Osteocyte (in vitro differentiated cells): ENCODE data around the gene SEMA3D. TPM values are rescaled to one million over a fixed set of nuclear protein-coding genes. Genes with fewer than 3 reads are reported as not detected.

ENCODE experiments used
- DNase-seq: peaks from one replicate; pipeline ENCODE4 v3.0.0; 2021; ENCODE audit warnings: mixed read lengths; ENCODE audit not compliant: unreplicated experiment; ENCODE audit errors: extremely low spot score
- H3K27ac Mint-ChIP-seq: one replicate; pipeline ENCODE4 v1.8.0; 2021; ENCODE audit warnings: mild to moderate bottlenecking, mixed read lengths; ENCODE audit not compliant: unreplicated experiment
- H3K27me3 Mint-ChIP-seq: one replicate; pipeline ENCODE4 v1.8.0; 2021; ENCODE audit warnings: mixed read lengths; ENCODE audit not compliant: unreplicated experiment
- H3K36me3 Mint-ChIP-seq: one replicate; pipeline ENCODE4 v1.8.0; 2021; ENCODE audit warnings: mixed read lengths; ENCODE audit not compliant: unreplicated experiment
- H3K4me1 Mint-ChIP-seq: one replicate; pipeline ENCODE4 v1.8.0; 2021; ENCODE audit warnings: mixed read lengths; ENCODE audit not compliant: unreplicated experiment
- H3K4me3 Mint-ChIP-seq: one replicate; pipeline ENCODE4 v1.8.0; 2021; ENCODE audit warnings: mild to moderate bottlenecking, moderate library complexity, mixed read lengths; ENCODE audit not compliant: unreplicated experiment
- H3K9me3 Mint-ChIP-seq: one replicate; pipeline ENCODE4 v1.8.0; 2021; ENCODE audit warnings: mixed read lengths; ENCODE audit not compliant: unreplicated experiment
- CTCF ChIP-seq: fragments of 200-600 bp; sonication (generic); IDR thresholded peaks from 2 replicates; pipeline ENCODE4 v1.5.0; 2021; ENCODE audit warnings: antibody characterized with exemption, mild to moderate bottlenecking, moderate library complexity
- total RNA-seq: library from RNA; stranded (reverse); gene quantifications from 2 replicates; pipeline ENCODE4 v1.2.1, GENCODE V29; 2021

The SEMA3D gene
- total RNA-seq, 1 donor from 2014 or later = 18.6 TPM

DNA sequence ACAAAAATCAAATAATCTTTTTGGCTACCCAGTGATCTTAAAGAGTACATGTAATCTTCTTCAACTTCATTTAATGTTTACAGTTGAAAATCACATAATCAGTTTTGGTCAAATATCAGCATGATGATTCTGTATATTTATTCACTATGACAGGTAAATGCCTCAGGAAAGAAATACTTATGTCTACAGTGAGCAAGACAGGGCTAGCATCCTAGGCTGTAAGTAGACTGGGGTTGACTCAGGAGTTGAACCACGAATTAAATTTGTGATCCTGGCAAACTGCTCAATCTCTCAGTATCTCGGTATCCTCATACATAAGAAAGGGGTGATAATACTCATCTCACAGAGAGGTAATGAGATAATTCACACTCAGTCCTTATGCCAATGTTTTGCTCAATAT is 71.8 kb downstream of the SEMA3D start:
- peaks cover 3% of the 10 kb centered on the region for H3K9me3 Mint-ChIP-seq
- H3K36me3 Mint-ChIP-seq = no peaks in the 10 kb centered on the region
- no peak overlapping the region for H3K27ac Mint-ChIP-seq

GRCh38 chr7:85114342-85114741 is 72.5 kb downstream of the SEMA3D start:
- TF ChIP-seq CTCF = no peak
- no peak overlapping the region for H3K4me3 Mint-ChIP-seq

More for the DNA sequence above, 71.8 kb downstream of the SEMA3D start:
- Mint-ChIP-seq H3K27me3 (no peaks in the 10 kb centered on the region), H3K4me3 (no peak overlapping the region), H3K4me1 (peaks cover 10% of the 10 kb centered on the region)
- no peak for DNase-seq
- no peak for TF ChIP-seq CTCF

DNA sequence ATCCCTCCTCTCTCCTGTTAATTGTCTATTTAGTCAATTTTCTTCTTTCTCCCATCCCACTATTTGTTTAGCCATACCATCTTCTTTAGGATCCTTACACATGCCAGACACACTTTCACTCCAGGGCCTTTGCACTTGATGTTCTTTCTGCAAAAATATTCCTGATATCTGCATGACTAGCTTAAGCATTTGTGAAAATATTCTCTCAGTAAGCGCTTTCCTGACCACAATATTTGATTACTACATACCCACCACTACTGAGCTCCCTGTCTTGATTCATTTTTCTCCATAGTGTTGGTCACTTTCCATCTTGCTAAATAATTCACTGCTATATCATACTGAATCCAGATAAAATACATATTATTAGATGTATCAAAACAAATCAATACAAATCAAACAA is 75.1 kb downstream of the SEMA3D start:
- no peak for TF ChIP-seq CTCF
- DNase-seq = no peak
- Mint-ChIP-seq H3K9me3 (no peaks in the 10 kb centered on the region), H3K4me3 (no peak overlapping the region), H3K27ac (peak overlapping the region; percentile 11), H3K27me3 (no peaks in the 10 kb centered on the region), H3K4me1 (peaks cover 10% of the 10 kb centered on the region), H3K36me3 (no peaks in the 10 kb centered on the region)

More at GRCh38 chr7:85114342-85114741, 72.5 kb downstream of the SEMA3D start:
- Mint-ChIP-seq H3K27ac (no peak overlapping the region), H3K36me3 (no peaks in the 10 kb centered on the region), H3K27me3 (no peaks in the 10 kb centered on the region), H3K4me1 (peaks cover 10% of the 10 kb centered on the region), H3K9me3 (no peaks in the 10 kb centered on the region)
- DNase-seq = no peak

GRCh38 chr7:85106719-85107118 is 80.1 kb downstream of the SEMA3D start:
- TF ChIP-seq CTCF = no peak
- Mint-ChIP-seq H3K36me3 (no peaks in the 10 kb centered on the region), H3K4me1 (peaks cover 38% of the 10 kb centered on the region), H3K4me3 (no peak overlapping the region), H3K27me3 (no peaks in the 10 kb centered on the region), H3K27ac (no peak overlapping the region), H3K9me3 (no peaks in the 10 kb centered on the region)
- no peak for DNase-seq

GRCh38 chr7:85104432-85105205 is 82.2 kb downstream of the SEMA3D start:
- DNase-seq = no peak
- Mint-ChIP-seq H3K4me1 (peaks cover 34% of the 10 kb centered on the region), H3K4me3 (no peak overlapping the region), H3K27ac (peak overlapping the region; percentile 64), H3K9me3 (no peaks in the 10 kb centered on the region), H3K36me3 (no peaks in the 10 kb centered on the region), H3K27me3 (no peaks in the 10 kb centered on the region)
- TF ChIP-seq CTCF = no peak
